CD8-positive, alpha-beta memory T cell (primary cell): Measurements from ENCODE around the gene CBLC. TPM values are rescaled to one million over a fixed set of nuclear protein-coding genes. Genes with fewer than 3 reads are reported as not detected.

Experiments
- CTCF ChIA-PET: fragments of 350-600 bp; sonication (Branson Sonifier 250); formaldehyde crosslinking; loops from one replicate; lab custom pipeline; 2021; ENCODE audit warnings: antibody characterized with exemption; lab: Charles Lee
- POLR2A ChIA-PET: fragments of 350-600 bp; sonication (Branson Sonifier 250); formaldehyde crosslinking; loops from one replicate; lab custom pipeline; 2021; ENCODE audit warnings: antibody characterized with exemption; lab: Charles Lee
- DNase-seq, 5 donors: peaks; one replicate each; pipeline versions ENCODE4 v3.0.0 to v3.0.0-alpha.2; 2020 to 2022; ENCODE audit warnings: mixed read lengths in 1 of 5
- H3K27ac ChIP-seq: one replicate; pipeline ENCODE4 v1.7.0; 2013; ENCODE audit warnings: low read depth, mild to moderate bottlenecking, low read length, moderate library complexity
- H3K27me3 ChIP-seq: 2 replicates; pipeline ENCODE4 v1.7.0; 2013; ENCODE audit warnings: low read length, mild to moderate bottlenecking; ENCODE audit not compliant: insufficient read depth, poor library complexity, severe bottlenecking
- H3K36me3 ChIP-seq: 2 replicates; pipeline ENCODE4 v1.7.0; 2013; ENCODE audit warnings: mild to moderate bottlenecking, low read length, moderate library complexity; ENCODE audit not compliant: insufficient read depth
- H3K4me1 ChIP-seq: 2 replicates; pipeline ENCODE4 v1.7.0; 2013; ENCODE audit warnings: mild to moderate bottlenecking, low read length, moderate library complexity; ENCODE audit not compliant: insufficient read depth
- H3K4me3 ChIP-seq: 2 replicates; pipeline ENCODE4 v1.7.0; 2013; ENCODE audit warnings: mild to moderate bottlenecking, low read length
- H3K9me3 ChIP-seq: 2 replicates; pipeline ENCODE4 v1.7.0; 2013; ENCODE audit warnings: mild to moderate bottlenecking, low read length
- H3K27ac Mint-ChIP-seq, 8 donors: one replicate each; pipeline ENCODE4 v1.8.0; 2020 to 2021; ENCODE audit warnings: mixed read lengths in 8 of 8, mild to moderate bottlenecking in 6 of 8, inconsistent platforms in 3 of 8, moderate library complexity in 3 of 8
- H3K27me3 Mint-ChIP-seq, 2 donors: one replicate each; pipeline ENCODE4 v1.8.0; 2020 to 2021; ENCODE audit warnings: mixed read lengths in 2 of 2, mild to moderate bottlenecking in 1 of 2, moderate library complexity in 1 of 2
- H3K36me3 Mint-ChIP-seq, 3 donors: one replicate each; pipeline ENCODE4 v1.8.0; 2020 to 2021; ENCODE audit warnings: mixed read lengths in 3 of 3, inconsistent platforms in 1 of 3, mild to moderate bottlenecking in 1 of 3
- H3K4me1 Mint-ChIP-seq, 3 donors: one replicate each; pipeline ENCODE4 v1.8.0; 2020 to 2021; ENCODE audit warnings: mixed read lengths in 3 of 3, inconsistent platforms in 1 of 3, mild to moderate bottlenecking in 1 of 3
- H3K4me3 Mint-ChIP-seq, 7 donors: one replicate each; pipeline ENCODE4 v1.8.0; 2020 to 2021; ENCODE audit warnings: mixed read lengths in 7 of 7, mild to moderate bottlenecking in 6 of 7, moderate library complexity in 4 of 7, inconsistent platforms in 2 of 7
- H3K9me3 Mint-ChIP-seq, 5 donors: one replicate each; pipeline ENCODE4 v1.8.0; 2020 to 2022; ENCODE audit warnings: mixed read lengths in 5 of 5, mild to moderate bottlenecking in 3 of 5, moderate library complexity in 2 of 5, inconsistent platforms in 1 of 5
- polyA plus RNA-seq: library from polyadenylated mRNA; unstranded; fragments of 300-500 nt; fragmentation: Illumina TruSeq; gene quantifications from one replicate; pipeline ENCODE4 v1.2.3, GENCODE V29; 2021
- total RNA-seq, 2 experiments: library from RNA; stranded (reverse); gene quantifications; one replicate each; pipeline ENCODE4 v1.2.3, GENCODE V29; 2021

The CBLC gene, protein sequence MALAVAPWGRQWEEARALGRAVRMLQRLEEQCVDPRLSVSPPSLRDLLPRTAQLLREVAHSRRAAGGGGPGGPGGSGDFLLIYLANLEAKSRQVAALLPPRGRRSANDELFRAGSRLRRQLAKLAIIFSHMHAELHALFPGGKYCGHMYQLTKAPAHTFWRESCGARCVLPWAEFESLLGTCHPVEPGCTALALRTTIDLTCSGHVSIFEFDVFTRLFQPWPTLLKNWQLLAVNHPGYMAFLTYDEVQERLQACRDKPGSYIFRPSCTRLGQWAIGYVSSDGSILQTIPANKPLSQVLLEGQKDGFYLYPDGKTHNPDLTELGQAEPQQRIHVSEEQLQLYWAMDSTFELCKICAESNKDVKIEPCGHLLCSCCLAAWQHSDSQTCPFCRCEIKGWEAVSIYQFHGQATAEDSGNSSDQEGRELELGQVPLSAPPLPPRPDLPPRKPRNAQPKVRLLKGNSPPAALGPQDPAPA
- not detected for total RNA-seq
- polyA plus RNA-seq = not detected

DNA sequence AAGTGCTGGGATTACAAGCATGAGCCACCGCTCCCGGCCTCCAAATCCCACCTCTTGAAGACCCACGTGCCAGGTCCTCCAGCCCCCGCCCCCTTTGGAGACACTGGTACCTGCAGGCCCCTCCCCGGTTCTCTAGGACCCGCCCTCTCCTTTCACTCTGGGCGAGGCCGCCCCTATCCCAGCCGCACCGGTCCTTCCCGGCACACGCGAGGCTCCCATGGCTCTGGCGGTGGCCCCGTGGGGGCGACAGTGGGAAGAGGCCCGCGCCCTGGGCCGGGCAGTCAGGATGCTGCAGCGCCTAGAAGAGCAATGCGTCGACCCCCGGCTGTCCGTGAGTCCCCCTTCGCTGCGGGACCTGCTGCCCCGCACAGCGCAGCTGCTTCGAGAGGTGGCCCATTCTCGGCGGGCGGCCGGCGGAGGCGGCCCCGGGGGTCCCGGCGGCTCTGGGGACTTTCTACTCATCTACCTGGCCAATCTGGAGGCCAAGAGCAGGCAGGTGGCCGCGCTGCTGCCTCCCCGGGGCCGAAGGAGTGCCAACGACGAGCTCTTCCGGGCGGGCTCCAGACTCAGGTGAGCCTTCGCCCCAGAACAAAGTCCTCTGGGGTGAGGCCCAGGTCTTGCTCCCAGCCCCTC, at the start of gene CBLC:
Gene CBLC (plus strand): TSS at position 176 of the 633 bp plus-strand sequence. CDS start 42 bp downstream, at position 218.
- DNase-seq = no peak
- no peaks in the 10 kb centered on the region for H3K4me1 Mint-ChIP-seq
- H3K27me3 Mint-ChIP-seq = peaks cover 7 to 12% of the 10 kb centered on the region in 2 donors
- H3K36me3 Mint-ChIP-seq = no peaks in the 10 kb centered on the region
- Histone ChIP-seq H3K36me3 (no peaks in the 10 kb centered on the region), H3K27me3 (no peaks in the 10 kb centered on the region), H3K4me1 (no peaks in the 10 kb centered on the region), H3K9me3 (no peaks in the 10 kb centered on the region), H3K27ac (no peak within 1 kb of the TSS), H3K4me3 (no peak within 1 kb of the TSS)
- ChIA-PET POLR2A (no interaction called here), CTCF (no interaction called here)
- peaks cover 0 to 2% (median 0%) of the 10 kb centered on the region in 5 donors for H3K9me3 Mint-ChIP-seq
- H3K4me3 Mint-ChIP-seq = no peak within 1 kb of the TSS
- no peak within 1 kb of the TSS for H3K27ac Mint-ChIP-seq

DNA sequence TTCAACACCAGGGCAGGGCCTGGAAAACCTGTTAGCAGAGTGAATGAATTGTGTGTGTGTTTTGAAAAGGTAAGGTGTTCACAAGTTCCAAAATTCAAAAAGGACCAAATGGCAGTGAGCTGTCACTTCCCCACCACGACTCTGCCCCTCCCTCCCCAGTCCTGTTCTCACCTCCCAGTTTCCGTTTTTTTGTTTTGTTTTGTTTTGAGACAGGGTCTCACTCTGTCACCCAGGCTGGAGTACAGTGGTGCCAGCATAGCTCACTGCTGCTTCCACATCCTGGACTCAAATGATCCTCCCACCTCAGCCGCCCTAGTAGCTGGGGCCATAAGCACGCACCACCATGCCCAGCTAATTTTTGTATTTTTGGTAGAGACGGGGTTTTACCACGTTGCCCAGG, 49.5 kb upstream of the CBLC start:
- Mint-ChIP-seq H3K36me3 (no peaks in the 10 kb centered on the region), H3K27me3 (no peaks in the 10 kb centered on the region), H3K4me3 (no peak overlapping the region), H3K4me1 (peaks cover 14 to 21% (median 16%) of the 10 kb centered on the region in 3 donors), H3K27ac (peak overlapping the region in 3 of 8 donors; percentile 66 to 78 (median 72)), H3K9me3 (no peaks in the 10 kb centered on the region)
- Histone ChIP-seq H3K36me3 (no peaks in the 10 kb centered on the region), H3K27ac (no peak overlapping the region), H3K4me1 (peaks cover 12% of the 10 kb centered on the region), H3K9me3 (no peaks in the 10 kb centered on the region), H3K4me3 (no peak overlapping the region), H3K27me3 (no peaks in the 10 kb centered on the region)
- ChIA-PET POLR2A (no interaction called here), CTCF (interaction anchor here (1.9 to 2.6 kb wide), 3 partner anchors 11 to 43 kb away, joined by 5 to 15 read pairs (median 5); no protein-coding TSS in a partner anchor)
- DNase-seq = no peak

DNA sequence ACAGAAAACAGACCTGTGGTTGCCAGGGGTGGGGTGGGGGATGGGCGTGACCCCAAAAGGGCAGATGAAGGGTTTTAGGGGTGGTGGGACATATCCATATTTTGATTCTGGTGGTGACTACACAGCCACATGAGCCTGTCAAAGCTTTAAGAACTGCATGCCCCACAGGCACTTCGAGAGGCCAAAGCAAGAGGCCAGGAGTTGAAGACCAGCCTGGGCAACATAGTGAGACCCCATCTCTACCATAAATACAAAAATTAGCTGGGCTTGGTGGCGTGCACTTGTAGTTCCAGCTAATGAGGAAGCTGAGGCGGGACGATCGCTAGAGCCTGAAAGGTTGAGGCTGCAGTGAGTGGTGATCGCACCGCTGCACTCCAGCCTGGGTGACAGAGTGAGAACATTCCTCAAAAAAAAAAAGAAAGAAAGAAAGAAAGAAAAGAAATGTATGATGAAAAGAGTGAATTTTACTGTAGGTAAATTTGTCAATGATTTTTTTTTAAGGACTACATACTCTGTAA, 48.1 kb upstream of the CBLC start:
- ChIA-PET POLR2A (no interaction called here), CTCF (interaction anchor here (1.9 to 2.6 kb wide), 2 partner anchors 40 to 42 kb away, joined by 5 to 15 read pairs; no protein-coding TSS in a partner anchor)
- H3K36me3 ChIP-seq = no peaks in the 10 kb centered on the region
- no peaks in the 10 kb centered on the region for H3K27me3 Mint-ChIP-seq
- H3K4me1 ChIP-seq = no peaks in the 10 kb centered on the region
- H3K27ac Mint-ChIP-seq = peak overlapping the region in 2 of 8 donors; percentile 78 to 94
- no peak for DNase-seq
- H3K36me3 Mint-ChIP-seq = no peaks in the 10 kb centered on the region
- H3K4me3 ChIP-seq = no peak overlapping the region
- no peaks in the 10 kb centered on the region for H3K9me3 Mint-ChIP-seq
- peaks cover 6 to 9% (median 8%) of the 10 kb centered on the region in 3 donors for H3K4me1 Mint-ChIP-seq
- H3K27me3 ChIP-seq = no peaks in the 10 kb centered on the region
- H3K9me3 ChIP-seq = no peaks in the 10 kb centered on the region
- H3K27ac ChIP-seq = no peak overlapping the region
- H3K4me3 Mint-ChIP-seq = no peak overlapping the region

DNA sequence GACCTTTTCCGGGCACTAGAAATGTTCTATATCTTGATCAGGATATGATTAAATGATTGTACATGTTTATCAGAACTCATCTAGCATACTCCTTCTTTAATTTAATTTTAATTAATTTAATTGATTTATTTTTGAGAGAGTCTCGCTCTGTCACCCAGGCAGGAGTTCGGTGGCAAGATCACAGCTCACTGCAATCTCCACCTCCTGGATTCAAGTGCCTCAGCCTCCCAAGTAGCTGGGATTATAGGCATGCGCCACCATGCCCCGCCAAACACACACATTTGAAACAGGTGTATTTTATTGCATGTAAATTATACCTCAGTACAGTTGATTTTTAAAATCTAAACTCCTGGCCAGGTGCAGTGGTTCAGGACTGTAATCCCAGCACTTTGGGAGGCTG, 46.6 kb upstream of the CBLC start:
- no peaks in the 10 kb centered on the region for H3K36me3 Mint-ChIP-seq
- Histone ChIP-seq H3K4me1 (no peaks in the 10 kb centered on the region), H3K27me3 (no peaks in the 10 kb centered on the region), H3K9me3 (no peaks in the 10 kb centered on the region), H3K36me3 (no peaks in the 10 kb centered on the region), H3K4me3 (no peak overlapping the region), H3K27ac (no peak overlapping the region)
- H3K27me3 Mint-ChIP-seq = no peaks in the 10 kb centered on the region
- no peak for DNase-seq
- H3K4me1 Mint-ChIP-seq = peaks cover 6 to 9% (median 8%) of the 10 kb centered on the region in 3 donors
- H3K27ac Mint-ChIP-seq = no peak overlapping the region
- H3K4me3 Mint-ChIP-seq = no peak overlapping the region
- POLR2A ChIA-PET = no interaction called here
- CTCF ChIA-PET = no interaction called here
- no peaks in the 10 kb centered on the region for H3K9me3 Mint-ChIP-seq

DNA sequence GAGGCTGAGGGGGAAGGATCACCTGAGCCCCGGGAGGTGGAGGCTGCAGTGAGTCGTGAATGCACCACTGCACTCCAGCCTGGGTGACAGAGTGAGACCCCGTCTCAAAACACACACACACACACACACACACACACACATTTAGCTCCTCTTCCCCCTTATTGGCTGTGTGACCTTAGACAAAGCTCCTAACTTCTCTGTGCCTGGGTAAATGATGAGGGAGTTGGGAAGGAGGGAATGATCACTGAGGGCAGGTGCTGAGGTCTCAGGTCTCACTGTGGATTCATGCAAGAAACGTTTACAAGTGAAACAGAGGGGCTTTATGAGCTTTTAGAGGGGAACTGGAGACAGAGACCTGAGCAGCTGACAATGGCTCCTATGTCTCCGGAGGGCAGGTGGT, 46.1 kb upstream of the CBLC start:
- Histone ChIP-seq H3K4me1 (no peaks in the 10 kb centered on the region), H3K27ac (no peak overlapping the region), H3K4me3 (no peak overlapping the region), H3K27me3 (no peaks in the 10 kb centered on the region), H3K36me3 (no peaks in the 10 kb centered on the region), H3K9me3 (no peaks in the 10 kb centered on the region)
- DNase-seq = no peak
- POLR2A ChIA-PET = no interaction called here
- CTCF ChIA-PET = no interaction called here
- H3K27me3 Mint-ChIP-seq = no peaks in the 10 kb centered on the region
- H3K36me3 Mint-ChIP-seq = no peaks in the 10 kb centered on the region
- H3K9me3 Mint-ChIP-seq = no peaks in the 10 kb centered on the region
- peak overlapping the region in 1 of 8 donors; percentile 85 for H3K27ac Mint-ChIP-seq
- peaks cover 6 to 9% (median 8%) of the 10 kb centered on the region in 3 donors for H3K4me1 Mint-ChIP-seq
- H3K4me3 Mint-ChIP-seq = no peak overlapping the region

DNA sequence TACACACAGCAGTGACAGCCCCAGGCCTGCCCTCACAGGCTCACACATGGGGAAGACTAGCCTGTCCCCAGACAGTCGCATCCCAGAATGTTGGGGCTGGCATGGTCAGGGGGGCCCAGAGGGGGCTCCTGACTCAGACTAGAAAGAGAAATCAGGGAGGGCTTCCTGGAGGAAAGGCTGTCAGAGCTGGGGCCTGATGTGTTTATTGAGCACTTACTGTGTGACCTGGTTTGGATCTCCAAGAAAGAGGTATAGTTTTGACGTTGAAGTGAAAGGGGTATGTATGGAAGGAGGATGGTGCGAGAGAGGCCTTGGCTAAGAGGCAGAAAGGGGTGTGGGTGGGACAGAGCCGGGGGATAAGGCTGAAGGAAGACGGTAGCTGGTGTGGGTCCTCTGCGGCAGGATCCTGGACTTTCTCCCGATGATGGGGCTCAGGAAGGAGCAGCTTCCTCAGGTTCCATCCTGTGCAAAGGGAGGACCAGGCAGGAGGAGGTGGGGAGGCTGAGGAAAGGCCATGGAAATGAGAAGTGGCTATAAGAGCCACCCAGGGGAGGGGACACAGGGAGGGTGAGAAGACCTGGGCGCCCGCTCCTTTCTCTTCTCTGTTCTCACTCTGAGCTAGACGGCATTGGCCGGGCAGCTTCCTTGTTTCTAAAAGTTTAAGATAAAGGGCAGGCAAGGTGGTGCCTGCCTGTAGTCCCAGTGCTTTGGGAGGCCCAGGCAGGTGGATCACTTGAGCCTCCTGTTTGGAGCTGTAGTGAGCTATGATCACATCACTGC, 45.3 kb upstream of the CBLC start:
- no peaks in the 10 kb centered on the region for H3K4me1 ChIP-seq
- Mint-ChIP-seq H3K9me3 (no peaks in the 10 kb centered on the region), H3K4me3 (no peak overlapping the region), H3K27ac (no peak overlapping the region), H3K36me3 (no peaks in the 10 kb centered on the region), H3K4me1 (peaks cover 9 to 14% (median 11%) of the 10 kb centered on the region in 3 donors), H3K27me3 (no peaks in the 10 kb centered on the region)
- CTCF ChIA-PET = interaction anchor here (1.6 to 1.9 kb wide), 2 partner anchors 8 to 38 kb away, joined by 8 read pairs; no protein-coding TSS in a partner anchor
- H3K36me3 ChIP-seq = no peaks in the 10 kb centered on the region
- no peaks in the 10 kb centered on the region for H3K9me3 ChIP-seq
- DNase-seq = no peak
- POLR2A ChIA-PET = no interaction called here
- H3K27me3 ChIP-seq = no peaks in the 10 kb centered on the region
- no peak overlapping the region for H3K27ac ChIP-seq
- H3K4me3 ChIP-seq = no peak overlapping the region

DNA sequence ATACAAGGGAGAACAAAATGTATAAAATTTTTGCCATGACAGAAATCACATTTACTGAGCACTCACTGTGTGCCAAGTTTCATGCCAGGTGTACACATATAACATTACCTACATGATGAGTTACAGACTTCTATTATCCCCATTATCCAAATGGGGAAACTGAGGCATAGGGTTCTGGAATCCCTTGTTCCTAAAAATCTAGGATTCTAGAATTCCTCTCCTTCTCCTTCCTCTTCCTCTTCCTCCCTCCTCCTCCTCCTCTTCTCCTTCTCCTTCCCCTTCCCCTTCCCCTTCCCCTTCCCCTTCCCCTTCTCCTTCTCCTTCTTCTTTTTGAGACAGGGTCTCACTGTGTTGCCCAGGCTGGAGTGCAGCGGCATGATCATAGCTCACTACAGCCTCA, 43.3 kb upstream of the CBLC start:
- H3K4me3 Mint-ChIP-seq = no peak overlapping the region
- no peaks in the 10 kb centered on the region for H3K4me1 ChIP-seq

More for the DNA sequence above, 43.3 kb upstream of the CBLC start:
- Mint-ChIP-seq H3K36me3 (no peaks in the 10 kb centered on the region), H3K27ac (no peak overlapping the region), H3K9me3 (no peaks in the 10 kb centered on the region), H3K27me3 (no peaks in the 10 kb centered on the region), H3K4me1 (peaks cover 2 to 5% (median 3%) of the 10 kb centered on the region in 3 donors)
- ChIA-PET POLR2A (no interaction called here), CTCF (no interaction called here)
- H3K9me3 ChIP-seq = no peaks in the 10 kb centered on the region
- H3K4me3 ChIP-seq = no peak overlapping the region
- no peak overlapping the region for H3K27ac ChIP-seq
- no peaks in the 10 kb centered on the region for H3K36me3 ChIP-seq
- H3K27me3 ChIP-seq = no peaks in the 10 kb centered on the region
- DNase-seq = no peak
